Measurements from ENCODE around the gene SUGP1.

The SUGP1 gene

DNA sequence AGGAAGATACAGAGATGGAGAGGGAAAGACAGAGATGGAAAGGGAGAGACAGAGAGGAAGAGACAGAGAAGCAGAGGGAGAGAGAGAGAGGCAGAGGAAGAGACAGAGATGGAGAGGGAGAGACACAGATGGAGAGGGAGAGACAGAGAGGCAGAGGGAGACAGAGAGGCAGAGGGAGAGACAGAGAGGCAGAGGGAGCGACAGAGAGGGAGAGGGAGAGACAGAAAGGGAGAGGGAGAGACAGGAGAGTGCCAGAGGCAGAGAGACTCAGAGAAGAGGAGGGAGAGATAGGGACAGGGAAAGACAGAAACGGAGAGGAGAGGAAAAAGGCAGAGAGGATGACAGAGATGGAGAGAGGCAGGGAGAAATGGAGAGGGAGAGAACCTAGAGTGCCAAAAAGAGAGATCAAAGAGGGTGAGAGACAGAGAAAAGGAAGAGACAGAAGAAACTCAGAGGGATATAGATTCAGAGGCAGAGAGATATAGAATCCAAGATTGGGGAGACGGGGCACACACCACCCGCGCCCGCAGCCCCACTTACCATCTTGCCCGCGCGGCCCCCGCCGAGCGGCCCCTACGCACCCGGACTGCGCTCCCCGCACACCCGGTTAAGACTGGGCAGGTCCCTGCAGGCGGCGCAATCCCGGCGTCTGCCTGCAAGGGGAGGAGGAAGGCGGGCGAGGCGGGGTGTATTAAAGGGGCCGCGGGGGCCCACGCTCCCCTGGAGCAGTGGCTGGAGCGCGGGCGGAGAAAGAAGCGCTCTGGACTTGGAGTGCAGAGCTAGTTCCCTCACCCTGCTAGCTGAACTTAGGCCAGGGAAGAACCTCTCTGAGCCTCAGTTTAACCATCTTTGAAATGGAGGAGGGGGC is 57.9 kb downstream of the SUGP1 start:
- H3K9me2 ChIP-seq (replicated peaks; ENCODE audit: control insufficient read depth, low read length): no peaks in the 10 kb centered on the region
- peaks cover 33% of the 10 kb centered on the region for H3K27me3 ChIP-seq (ENCODE audit: control insufficient read depth, low read length)
- H4K20me1 ChIP-seq (ENCODE audit: control insufficient read depth, insufficient read depth, low read depth, low read length): no peaks in the 10 kb centered on the region
- H3K79me2 ChIP-seq (ENCODE audit: control insufficient read depth, low read length): no peaks in the 10 kb centered on the region
- H3K4me2 ChIP-seq (ENCODE audit: low read length): no peak overlapping the region
- H3F3A ChIP-seq (ENCODE audit: control insufficient read depth, insufficient read depth): no peaks in the 10 kb centered on the region
- H3K27ac ChIP-seq (ENCODE audit: low read depth, low read length): no peak overlapping the region
- H3K36me3 ChIP-seq (ENCODE audit: control insufficient read depth, low read length): no peaks in the 10 kb centered on the region
- no peak overlapping the region for H3K4me3 ChIP-seq (ENCODE audit: low read length)
- H3K9me3 ChIP-seq (ENCODE audit: control insufficient read depth, insufficient read depth, low read length): peaks cover 11% of the 10 kb centered on the region; the same call in 1 of the 2 replicates
- H3K4me1 ChIP-seq (ENCODE audit: control insufficient read depth, low read length): peaks cover 18% of the 10 kb centered on the region
- TF ChIP-seq, protein P1, sequence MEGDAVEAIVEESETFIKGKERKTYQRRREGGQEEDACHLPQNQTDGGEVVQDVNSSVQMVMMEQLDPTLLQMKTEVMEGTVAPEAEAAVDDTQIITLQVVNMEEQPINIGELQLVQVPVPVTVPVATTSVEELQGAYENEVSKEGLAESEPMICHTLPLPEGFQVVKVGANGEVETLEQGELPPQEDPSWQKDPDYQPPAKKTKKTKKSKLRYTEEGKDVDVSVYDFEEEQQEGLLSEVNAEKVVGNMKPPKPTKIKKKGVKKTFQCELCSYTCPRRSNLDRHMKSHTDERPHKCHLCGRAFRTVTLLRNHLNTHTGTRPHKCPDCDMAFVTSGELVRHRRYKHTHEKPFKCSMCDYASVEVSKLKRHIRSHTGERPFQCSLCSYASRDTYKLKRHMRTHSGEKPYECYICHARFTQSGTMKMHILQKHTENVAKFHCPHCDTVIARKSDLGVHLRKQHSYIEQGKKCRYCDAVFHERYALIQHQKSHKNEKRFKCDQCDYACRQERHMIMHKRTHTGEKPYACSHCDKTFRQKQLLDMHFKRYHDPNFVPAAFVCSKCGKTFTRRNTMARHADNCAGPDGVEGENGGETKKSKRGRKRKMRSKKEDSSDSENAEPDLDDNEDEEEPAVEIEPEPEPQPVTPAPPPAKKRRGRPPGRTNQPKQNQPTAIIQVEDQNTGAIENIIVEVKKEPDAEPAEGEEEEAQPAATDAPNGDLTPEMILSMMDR (IDR thresholded peaks at IDR 0.05; ENCODE audit: low read depth, low read length, poor library complexity, severe bottlenecking): no peak
- TF ChIP-seq EZH2phosphoT487 (IDR thresholded peaks at IDR 0.05; ENCODE audit: borderline replicate concordance, low read length): no peak

- H3K4me2 ChIP-seq (ENCODE audit: low read length): peak overlapping the region; percentile 56
- H3K9me3 ChIP-seq (ENCODE audit: control insufficient read depth, insufficient read depth, low read length): peaks cover 11% of the 10 kb centered on the region; the same call in 1 of the 2 replicates
- H3K4me3 ChIP-seq (ENCODE audit: low read length): no peak overlapping the region; the same call in 1 of the 2 replicates
Observed at GRCh38 chr19:19261350-19262189, 58.7 kb downstream of the SUGP1 start.

GRCh38 chr19:19260417-19261214 is 59.7 kb downstream of the SUGP1 start:
- TF ChIP-seq, protein P1 (IDR thresholded peaks at IDR 0.05; ENCODE audit: low read depth, low read length, poor library complexity, severe bottlenecking): no peak
- TF ChIP-seq EZH2phosphoT487 (IDR thresholded peaks at IDR 0.05; ENCODE audit: borderline replicate concordance, low read length): no peak
- Histone ChIP-seq H3K36me3 (ENCODE audit: control insufficient read depth, low read length) (no peaks in the 10 kb centered on the region), H3K27me3 (ENCODE audit: control insufficient read depth, low read length) (peaks cover 36% of the 10 kb centered on the region), H3K27ac (ENCODE audit: low read depth, low read length) (no peak overlapping the region), H3K4me1 (ENCODE audit: control insufficient read depth, low read length) (peaks cover 18% of the 10 kb centered on the region), H3K4me2 (ENCODE audit: low read length) (peak overlapping the region; percentile 56), H3K9me2 (replicated peaks; ENCODE audit: control insufficient read depth, low read length) (no peaks in the 10 kb centered on the region), H3K79me2 (ENCODE audit: control insufficient read depth, low read length) (no peaks in the 10 kb centered on the region), H4K20me1 (ENCODE audit: control insufficient read depth, insufficient read depth, low read depth, low read length) (no peaks in the 10 kb centered on the region), H3K4me3 (ENCODE audit: low read length) (no peak overlapping the region), H3K9me3 (ENCODE audit: control insufficient read depth, insufficient read depth, low read length) (peaks cover 11% of the 10 kb centered on the region; the same call in 1 of the 2 replicates), H3F3A (ENCODE audit: control insufficient read depth, insufficient read depth) (no peaks in the 10 kb centered on the region)

More at GRCh38 chr19:19261350-19262189, 58.7 kb downstream of the SUGP1 start:
- Histone ChIP-seq H3K27ac (ENCODE audit: low read depth, low read length) (no peak overlapping the region), H3K4me1 (ENCODE audit: control insufficient read depth, low read length) (peaks cover 18% of the 10 kb centered on the region), H3K79me2 (ENCODE audit: control insufficient read depth, low read length) (no peaks in the 10 kb centered on the region), H3F3A (ENCODE audit: control insufficient read depth, insufficient read depth) (no peaks in the 10 kb centered on the region), H3K9me2 (replicated peaks; ENCODE audit: control insufficient read depth, low read length) (no peaks in the 10 kb centered on the region), H3K36me3 (ENCODE audit: control insufficient read depth, low read length) (no peaks in the 10 kb centered on the region), H3K27me3 (ENCODE audit: control insufficient read depth, low read length) (peaks cover 34% of the 10 kb centered on the region), H4K20me1 (ENCODE audit: control insufficient read depth, insufficient read depth, low read depth, low read length) (no peaks in the 10 kb centered on the region)
- TF ChIP-seq EZH2phosphoT487 (IDR thresholded peaks at IDR 0.05; ENCODE audit: borderline replicate concordance, low read length): peak; percentile 73; the same call in 1 of the 2 replicates
- TF ChIP-seq, protein P1 (IDR thresholded peaks at IDR 0.05; ENCODE audit: low read depth, low read length, poor library complexity, severe bottlenecking): no peak

All from DOHH2 (cell line).